Activated naive CD4-positive, alpha-beta T cell treated with anti-CD3 and anti-CD28 coated beads for 36 hours (primary cell): ENCODE measurements around the gene CFAP221. TPM values are rescaled to one million over a fixed set of nuclear protein-coding genes. Genes with fewer than 3 reads are reported as not detected.

Experiments used
- CTCF ChIA-PET: fragments of 350-600 bp; sonication (Branson Sonifier 250); formaldehyde crosslinking; loops from one replicate; lab custom pipeline; 2021; ENCODE audit warnings: antibody characterized with exemption; lab: Charles Lee
- DNase-seq: peaks from one replicate; pipeline ENCODE4 v3.0.0-alpha.2; 2020
- H3K27ac Mint-ChIP-seq: one replicate; pipeline ENCODE4 v1.8.0; 2021; ENCODE audit warnings: mild to moderate bottlenecking, mixed read lengths
- H3K27me3 Mint-ChIP-seq: one replicate; pipeline ENCODE4 v1.8.0; 2021; ENCODE audit warnings: low read depth, mixed read lengths
- H3K36me3 Mint-ChIP-seq: one replicate; pipeline ENCODE4 v1.8.0; 2021; ENCODE audit warnings: low read depth, mixed read lengths
- H3K4me1 Mint-ChIP-seq: one replicate; pipeline ENCODE4 v1.8.0; 2021; ENCODE audit warnings: low read depth, mixed read lengths
- H3K4me3 Mint-ChIP-seq: one replicate; pipeline ENCODE4 v1.8.0; 2021; ENCODE audit warnings: mild to moderate bottlenecking, moderate library complexity, mixed read lengths
- H3K9me3 Mint-ChIP-seq: one replicate; pipeline ENCODE4 v1.8.0; 2021; ENCODE audit warnings: mixed read lengths
- intact Hi-C: fragments of 100-400 bp; cut with micrococcal nuclease; formaldehyde crosslinking; loops from one replicate; pipeline ENCODE4 v1.15.1; 2023
- total RNA-seq, 2 experiments: library from RNA; stranded (reverse); gene quantifications; one replicate each; pipeline ENCODE4 v1.2.3, GENCODE V29; 2021

Gene CFAP221
- total RNA-seq, 2 experiments from 2014 or later = not detected

DNA sequence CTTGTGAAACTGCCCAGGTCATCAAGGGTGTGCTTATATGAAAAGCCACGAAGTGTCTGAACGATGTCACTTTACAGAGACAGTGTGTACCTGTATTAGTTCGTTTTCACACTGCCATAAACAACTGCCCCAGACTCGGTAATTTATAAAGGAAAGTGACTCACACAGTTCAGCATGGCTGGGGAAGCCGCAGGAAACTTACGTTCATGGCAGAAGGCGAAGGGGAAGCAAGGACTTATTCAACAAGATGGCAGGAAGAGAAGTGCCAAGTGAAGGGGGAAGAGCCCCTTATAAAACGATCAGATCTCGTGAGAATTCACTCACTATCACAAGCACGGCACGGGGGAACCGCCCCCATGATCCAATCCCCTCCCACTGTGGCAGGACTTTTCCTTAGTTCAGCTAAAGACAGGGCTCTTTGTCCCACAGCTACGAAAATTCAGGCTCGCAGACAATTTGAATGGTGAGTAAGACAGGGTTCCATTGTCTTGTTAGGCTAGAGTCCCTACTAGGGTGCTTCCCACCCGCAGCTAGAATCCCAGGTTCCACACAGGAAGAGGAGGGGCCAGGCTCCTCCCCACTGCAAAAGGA is 154.9 kb downstream of the CFAP221 start:
- no peak overlapping the region for H3K27ac Mint-ChIP-seq
- no peaks in the 10 kb centered on the region for H3K36me3 Mint-ChIP-seq
- CTCF ChIA-PET = interaction anchor here (0.6 to 1.5 kb wide), 3 partner anchors 122 to 478 kb away, joined by 3 read pairs; no protein-coding TSS in a partner anchor
- DNase-seq = no peak
- H3K4me1 Mint-ChIP-seq = peaks cover 47% of the 10 kb centered on the region
- H3K9me3 Mint-ChIP-seq = no peaks in the 10 kb centered on the region
- no peaks in the 10 kb centered on the region for H3K27me3 Mint-ChIP-seq
- H3K4me3 Mint-ChIP-seq = no peak overlapping the region
- intact Hi-C loops = loop anchor here (5.0 kb wide), 4 partner anchors 228 to 533 kb away; partner anchors contain the start of genes C2orf76, DBI and EPB41L5

DNA sequence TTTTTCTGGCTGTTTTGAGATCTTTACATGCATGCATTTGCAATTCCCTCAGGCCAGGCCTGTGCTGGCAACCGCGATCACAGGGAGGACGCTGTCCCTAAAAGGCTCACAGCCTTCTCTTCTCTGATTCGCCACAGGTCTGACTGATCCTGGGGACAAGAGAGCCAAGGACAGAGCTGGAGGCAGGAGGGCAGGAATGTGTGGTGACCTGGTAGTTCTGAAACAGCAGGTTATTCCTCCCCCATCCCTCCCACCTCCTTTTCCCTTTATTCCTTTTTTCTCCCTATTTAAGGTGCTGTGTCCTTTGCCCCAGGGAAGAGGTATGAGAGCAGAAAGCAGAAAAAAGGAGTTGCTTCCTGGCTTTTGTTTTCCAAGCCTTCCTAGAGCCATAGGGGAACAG is 156.6 kb downstream of the CFAP221 start:
- no peak overlapping the region for H3K4me3 Mint-ChIP-seq
- DNase-seq = no peak
- peaks cover 5% of the 10 kb centered on the region for H3K36me3 Mint-ChIP-seq
- no peaks in the 10 kb centered on the region for H3K27me3 Mint-ChIP-seq
- intact Hi-C loops = no loop called here
- CTCF ChIA-PET = interaction anchor here (1.6 to 5.7 kb wide), 2 partner anchors 22 to 475 kb away, joined by 5 to 63 read pairs; partner anchors contain the start of gene TMEM177
- H3K4me1 Mint-ChIP-seq = peaks cover 37% of the 10 kb centered on the region
- no peaks in the 10 kb centered on the region for H3K9me3 Mint-ChIP-seq
- H3K27ac Mint-ChIP-seq = no peak overlapping the region

DNA sequence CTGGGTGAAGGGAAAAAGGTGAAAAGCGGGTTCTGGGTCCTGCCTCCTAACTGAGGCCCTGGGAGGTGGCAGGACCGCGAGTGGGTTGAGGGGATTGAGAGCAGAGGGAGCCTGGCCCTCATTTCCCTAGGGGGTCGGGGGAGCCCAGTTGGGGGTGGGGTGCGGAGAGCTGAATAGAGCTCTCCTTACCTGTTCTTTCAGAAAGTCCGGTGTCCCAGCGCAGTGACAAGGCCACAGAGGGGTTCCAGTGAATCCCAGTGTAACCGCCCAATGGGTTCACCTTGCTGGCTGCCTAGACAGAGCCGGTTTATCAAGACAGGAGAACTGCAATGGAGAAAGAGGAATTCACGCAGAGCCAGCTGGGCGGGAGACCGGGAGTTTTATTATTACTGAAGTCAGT is 157.1 kb downstream of the CFAP221 start:
- Mint-ChIP-seq H3K4me1 (peaks cover 32% of the 10 kb centered on the region), H3K9me3 (no peaks in the 10 kb centered on the region), H3K4me3 (no peak overlapping the region), H3K27ac (no peak overlapping the region), H3K36me3 (peaks cover 5% of the 10 kb centered on the region), H3K27me3 (no peaks in the 10 kb centered on the region)
- intact Hi-C loops = no loop called here
- no peak for DNase-seq
- CTCF ChIA-PET = interaction anchor here (1.0 to 5.7 kb wide), 3 partner anchors 22 to 474 kb away, joined by 4 to 63 read pairs (median 5); partner anchors contain the start of gene TMEM177

DNA sequence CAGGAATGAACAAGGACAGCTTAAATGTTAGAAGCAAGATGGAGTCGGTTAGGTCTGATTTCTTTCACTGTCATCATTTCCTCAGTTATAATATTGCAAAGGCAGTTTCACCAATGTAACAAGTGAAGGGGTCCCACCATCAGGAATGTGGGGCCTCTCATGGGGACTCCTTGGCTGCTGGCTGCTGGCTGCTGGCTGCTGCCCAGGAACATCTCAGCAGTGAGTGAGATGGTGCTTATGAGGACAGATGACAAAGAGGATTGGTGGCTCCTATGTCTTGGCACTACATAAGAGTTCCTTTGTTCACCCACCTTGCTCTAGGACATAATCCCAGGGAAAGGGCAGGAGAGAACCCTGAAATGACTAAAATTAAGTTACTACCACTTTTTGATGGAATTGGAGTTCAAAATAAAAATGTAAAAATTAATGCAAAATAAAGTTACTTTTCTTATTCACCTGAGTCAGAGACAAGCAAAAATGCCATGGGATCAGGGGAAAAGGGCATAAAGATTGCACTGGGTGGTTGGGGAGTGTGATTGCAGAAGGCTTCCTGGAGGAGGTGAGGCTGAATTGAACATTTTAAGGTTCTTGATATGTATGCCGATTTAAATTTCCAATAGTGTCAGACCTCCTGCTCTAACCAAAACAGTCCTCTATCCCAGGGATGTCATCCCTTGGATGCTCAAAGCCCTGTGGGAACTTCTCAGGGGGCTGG is 158.1 kb downstream of the CFAP221 start:
- no peaks in the 10 kb centered on the region for H3K27me3 Mint-ChIP-seq
- H3K36me3 Mint-ChIP-seq = peaks cover 5% of the 10 kb centered on the region
- intact Hi-C loops = loop anchor here (1.0 to 2.0 kb wide), 5 partner anchors 62 to 972 kb away; no protein-coding TSS in a partner anchor
- no peak overlapping the region for H3K27ac Mint-ChIP-seq
- H3K4me3 Mint-ChIP-seq = no peak overlapping the region
- H3K9me3 Mint-ChIP-seq = no peaks in the 10 kb centered on the region
- peaks cover 22% of the 10 kb centered on the region for H3K4me1 Mint-ChIP-seq
- CTCF ChIA-PET = interaction anchor here (0.7 to 5.7 kb wide), 19 partner anchors 8 to 473 kb away, joined by 3 to 63 read pairs (median 4); partner anchors contain the start of gene TMEM177
- DNase-seq = no peak

DNA sequence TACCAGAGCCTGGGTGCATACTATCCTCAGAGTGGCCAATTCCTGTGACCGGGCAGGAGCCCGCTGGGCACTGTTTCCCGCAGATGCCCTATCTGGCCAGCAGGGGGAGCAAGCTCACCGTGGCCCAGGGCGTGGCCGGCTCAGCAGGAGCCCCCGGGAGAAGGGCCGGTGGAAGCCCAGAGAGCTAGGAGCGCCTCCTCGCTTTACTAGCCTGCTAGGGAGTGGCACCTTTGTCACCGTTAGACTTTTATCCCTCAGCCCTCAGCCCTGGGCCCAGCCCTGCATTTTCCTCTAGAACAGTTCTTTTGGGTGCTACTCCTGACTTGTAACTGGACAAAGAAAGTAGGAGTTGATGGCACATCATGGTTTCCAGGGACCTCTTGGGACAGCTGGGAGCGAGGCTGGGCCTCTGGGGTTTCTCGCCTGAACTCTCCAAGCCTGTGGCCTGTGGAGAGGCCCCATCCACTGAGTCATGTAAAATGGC is 158.7 kb downstream of the CFAP221 start:
- intact Hi-C loops = loop anchor here (1.0 to 2.0 kb wide), 6 partner anchors 62 to 972 kb away; no protein-coding TSS in a partner anchor
- Mint-ChIP-seq H3K27me3 (no peaks in the 10 kb centered on the region), H3K27ac (no peak overlapping the region), H3K9me3 (no peaks in the 10 kb centered on the region), H3K4me3 (no peak overlapping the region), H3K36me3 (peaks cover 5% of the 10 kb centered on the region), H3K4me1 (peaks cover 16% of the 10 kb centered on the region)
- CTCF ChIA-PET = interaction anchor here (0.7 to 5.7 kb wide), 21 partner anchors 8 to 473 kb away, joined by 3 to 63 read pairs (median 3); no protein-coding TSS in a partner anchor
- DNase-seq = peak; percentile 74

DNA sequence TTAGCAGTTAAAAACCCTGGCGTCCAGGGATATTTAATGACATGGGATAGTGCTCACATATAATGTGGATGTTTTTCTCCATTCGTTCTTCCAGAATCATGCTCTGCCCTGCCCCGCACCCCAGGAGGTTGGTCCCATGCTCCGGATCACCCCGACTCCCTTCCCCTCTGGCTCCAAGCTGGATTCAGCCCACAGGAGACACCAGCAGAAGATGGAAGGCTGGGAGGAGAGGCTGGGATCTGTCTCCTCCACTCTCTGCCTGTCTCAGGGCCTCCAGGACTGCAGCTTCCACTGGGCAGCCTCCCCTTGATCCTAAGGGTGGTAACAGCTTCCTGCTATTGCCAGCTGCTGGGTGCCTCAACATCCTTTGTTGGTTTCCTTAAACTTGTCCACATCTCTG is 159.3 kb downstream of the CFAP221 start:
- Mint-ChIP-seq H3K27ac (no peak overlapping the region), H3K27me3 (no peaks in the 10 kb centered on the region), H3K9me3 (no peaks in the 10 kb centered on the region), H3K4me1 (peaks cover 12% of the 10 kb centered on the region), H3K4me3 (no peak overlapping the region), H3K36me3 (peaks cover 5% of the 10 kb centered on the region)
- intact Hi-C loops = loop anchor here (1.0 to 2.0 kb wide), 5 partner anchors 63 to 971 kb away; no protein-coding TSS in a partner anchor
- CTCF ChIA-PET = interaction anchor here (0.7 to 5.7 kb wide), 23 partner anchors 8 to 472 kb away, joined by 3 to 63 read pairs (median 3); no protein-coding TSS in a partner anchor
- no peak for DNase-seq

DNA sequence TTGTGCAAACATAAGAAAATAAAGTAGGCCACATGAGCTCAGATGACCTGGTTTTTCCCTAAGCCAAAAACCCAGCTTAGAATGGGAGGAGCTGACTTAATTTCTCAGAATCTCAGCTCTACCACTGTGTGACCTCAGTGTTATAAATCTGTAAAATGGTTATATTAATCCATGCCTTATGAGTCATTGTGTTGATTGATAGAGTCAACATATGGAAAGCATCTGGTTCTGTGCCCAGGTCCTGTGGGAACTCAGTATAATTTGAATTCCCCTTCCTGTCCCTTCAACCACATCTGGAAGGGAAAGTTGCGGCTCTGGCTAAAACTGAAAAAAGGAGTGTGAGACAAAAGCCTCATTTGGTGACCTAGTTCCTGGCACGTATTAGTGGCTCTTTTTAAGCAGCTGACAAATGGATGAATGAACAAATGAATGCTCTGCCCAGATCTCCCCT is 160.4 kb downstream of the CFAP221 start:
- Mint-ChIP-seq H3K27me3 (no peaks in the 10 kb centered on the region), H3K9me3 (no peaks in the 10 kb centered on the region), H3K4me3 (no peak overlapping the region), H3K36me3 (peaks cover 5% of the 10 kb centered on the region), H3K27ac (no peak overlapping the region), H3K4me1 (peaks cover 9% of the 10 kb centered on the region)
- CTCF ChIA-PET = interaction anchor here (0.6 to 5.7 kb wide), 14 partner anchors 9 to 529 kb away, joined by 3 to 63 read pairs (median 5); no protein-coding TSS in a partner anchor
- DNase-seq = peak; percentile 26
- intact Hi-C loops = no loop called here

DNA sequence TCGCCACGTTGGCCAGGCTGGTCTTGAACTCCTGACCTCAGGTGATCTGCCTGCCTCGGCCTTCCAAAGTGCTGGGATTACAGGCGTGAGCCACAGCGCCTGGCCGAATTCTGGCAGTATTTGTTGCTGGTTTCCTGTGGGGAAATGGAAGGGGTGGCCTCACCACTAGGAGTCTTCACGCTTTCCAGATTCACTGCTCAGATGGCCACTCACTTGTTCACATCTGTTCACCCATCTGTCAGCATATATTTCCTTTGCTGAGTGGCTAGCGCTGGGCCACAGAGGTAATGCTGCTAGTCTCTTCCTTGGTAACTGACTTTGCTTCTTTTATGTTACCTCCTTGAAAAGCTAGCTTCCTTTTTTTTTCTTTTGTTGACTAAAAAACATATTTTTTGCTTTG is 162.0 kb downstream of the CFAP221 start:
- no peaks in the 10 kb centered on the region for H3K9me3 Mint-ChIP-seq
- H3K4me1 Mint-ChIP-seq = peaks cover 9% of the 10 kb centered on the region
- DNase-seq = no peak
- no peak overlapping the region for H3K27ac Mint-ChIP-seq
- no peak overlapping the region for H3K4me3 Mint-ChIP-seq
- CTCF ChIA-PET = interaction anchor here (5.7 kb wide), 1 partner anchor 469 kb away, joined by 63 read pairs; no protein-coding TSS in a partner anchor
- intact Hi-C loops = no loop called here
- no peaks in the 10 kb centered on the region for H3K27me3 Mint-ChIP-seq
- H3K36me3 Mint-ChIP-seq = peaks cover 5% of the 10 kb centered on the region

Other genes starting within 250 kb of the CFAP221 start
- 10 to 100 TPM in 1 of 2 experiments, 1 to 10 TPM in 1; 9.5 to 11.1 TPM for gene C2orf76, start 177.6 kb upstream of the CFAP221 start, total RNA-seq
- 100 to 1,000 TPM; 133 to 134 TPM for gene DBI, start 177.5 kb upstream of the CFAP221 start, total RNA-seq
- gene TMEM37, start 112.6 kb upstream of the CFAP221 start, total RNA-seq = not detected
- gene SCTR, start 20.0 kb upstream of the CFAP221 start, total RNA-seq = not detected
- gene TMEM177, start 134.8 kb downstream of the CFAP221 start, total RNA-seq = 10 to 100 TPM; 11.9 to 13.3 TPM
- 10 to 100 TPM; 28.4 to 29.8 TPM for gene PTPN4, start 215.5 kb downstream of the CFAP221 start, total RNA-seq